Parathyroid adenoma (tissue), 2 donors: ENCODE data around the gene ANAPC15.

Experiments used
- H2AFZ ChIP-seq: fragments of 300-600 bp; sonication (generic); one replicate; pipeline ENCODE4 v1.7.0; 2017; ENCODE audit warnings: antibody characterized with exemption, mild to moderate bottlenecking
- H3K27ac ChIP-seq: fragments of 300-600 bp; sonication (generic); one replicate; pipeline ENCODE4 v1.7.0; 2017
- H3K27me3 ChIP-seq: fragments of 300-600 bp; sonication (generic); one replicate; pipeline ENCODE4 v1.7.0; 2017; ENCODE audit warnings: low read length; ENCODE audit not compliant: control insufficient read depth, insufficient read depth
- H3K36me3 ChIP-seq: fragments of 300-600 bp; sonication (generic); one replicate; pipeline ENCODE4 v1.7.0; 2017; ENCODE audit warnings: low read length; ENCODE audit not compliant: control insufficient read depth, insufficient read depth
- H3K4me1 ChIP-seq: fragments of 300-600 bp; sonication (generic); one replicate; pipeline ENCODE4 v1.7.0; 2017; ENCODE audit warnings: control low read depth
- H3K4me2 ChIP-seq: fragments of 300-600 bp; sonication (generic); one replicate; pipeline ENCODE4 v1.7.0; 2017; ENCODE audit warnings: low read length
- H3K4me3 ChIP-seq: fragments of 300-600 bp; sonication (generic); one replicate; pipeline ENCODE4 v1.7.0; 2017; ENCODE audit warnings: low read depth, low read length
- H3K79me2 ChIP-seq: fragments of 300-600 bp; sonication (generic); one replicate; pipeline ENCODE4 v1.7.0; 2017; ENCODE audit warnings: control low read depth
- H3K9ac ChIP-seq: fragments of 300-600 bp; sonication (generic); one replicate; pipeline ENCODE4 v1.7.0; 2017; ENCODE audit warnings: mild to moderate bottlenecking
- H3K9me3 ChIP-seq: fragments of 300-600 bp; sonication (generic); one replicate; pipeline ENCODE4 v1.7.0; 2017; ENCODE audit warnings: low read length; ENCODE audit not compliant: control insufficient read depth
- TF ChIP-seq, protein P1 (sequence below): fragments of 300-600 bp; sonication (generic); IDR thresholded peaks from one replicate; pipeline ENCODE4 v1.7.0; 2017; ENCODE audit warnings: antibody characterized with exemption, mild to moderate bottlenecking
- donor health status: primary hyperparathyroidism.

ANAPC15 gene

DNA sequence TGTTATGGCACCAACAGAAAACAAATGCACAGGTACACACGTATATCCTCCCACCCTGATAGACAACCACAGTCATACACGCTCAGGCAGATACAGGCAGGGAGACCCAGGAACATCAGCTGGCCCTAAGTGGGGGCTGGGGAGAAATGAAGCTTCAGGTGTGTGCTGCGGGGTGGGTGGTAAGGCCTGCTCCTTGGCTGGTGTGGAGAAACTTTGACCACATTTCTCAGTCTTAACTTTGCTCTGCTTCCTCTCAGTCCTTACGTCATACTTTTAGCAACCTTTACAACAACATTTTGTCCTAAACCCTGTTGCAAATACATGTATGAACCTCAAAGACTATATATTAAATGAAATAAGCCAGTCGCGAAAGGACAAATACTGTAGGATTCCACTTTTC is 6.7 kb upstream of the ANAPC15 start:
- Histone ChIP-seq H3K9ac (no peak overlapping the region), H3K4me1 (peaks cover 11% of the 10 kb centered on the region), H3K36me3 (no peaks in the 10 kb centered on the region), H2AFZ (no peak overlapping the region), H3K4me2 (no peak overlapping the region), H3K27me3 (no peaks in the 10 kb centered on the region), H3K9me3 (no peaks in the 10 kb centered on the region), H3K27ac (no peak overlapping the region), H3K79me2 (no peaks in the 10 kb centered on the region), H3K4me3 (no peak overlapping the region)
- TF ChIP-seq, protein P1, sequence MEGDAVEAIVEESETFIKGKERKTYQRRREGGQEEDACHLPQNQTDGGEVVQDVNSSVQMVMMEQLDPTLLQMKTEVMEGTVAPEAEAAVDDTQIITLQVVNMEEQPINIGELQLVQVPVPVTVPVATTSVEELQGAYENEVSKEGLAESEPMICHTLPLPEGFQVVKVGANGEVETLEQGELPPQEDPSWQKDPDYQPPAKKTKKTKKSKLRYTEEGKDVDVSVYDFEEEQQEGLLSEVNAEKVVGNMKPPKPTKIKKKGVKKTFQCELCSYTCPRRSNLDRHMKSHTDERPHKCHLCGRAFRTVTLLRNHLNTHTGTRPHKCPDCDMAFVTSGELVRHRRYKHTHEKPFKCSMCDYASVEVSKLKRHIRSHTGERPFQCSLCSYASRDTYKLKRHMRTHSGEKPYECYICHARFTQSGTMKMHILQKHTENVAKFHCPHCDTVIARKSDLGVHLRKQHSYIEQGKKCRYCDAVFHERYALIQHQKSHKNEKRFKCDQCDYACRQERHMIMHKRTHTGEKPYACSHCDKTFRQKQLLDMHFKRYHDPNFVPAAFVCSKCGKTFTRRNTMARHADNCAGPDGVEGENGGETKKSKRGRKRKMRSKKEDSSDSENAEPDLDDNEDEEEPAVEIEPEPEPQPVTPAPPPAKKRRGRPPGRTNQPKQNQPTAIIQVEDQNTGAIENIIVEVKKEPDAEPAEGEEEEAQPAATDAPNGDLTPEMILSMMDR: no peak

GRCh38 chr11:72116019-72116755 is 3.7 kb upstream of the ANAPC15 start:
- Histone ChIP-seq H3K27me3 (no peaks in the 10 kb centered on the region), H2AFZ (no peak overlapping the region), H3K4me2 (no peak overlapping the region), H3K27ac (no peak overlapping the region), H3K9me3 (no peaks in the 10 kb centered on the region), H3K4me3 (no peak overlapping the region), H3K36me3 (no peaks in the 10 kb centered on the region), H3K79me2 (no peaks in the 10 kb centered on the region), H3K9ac (no peak overlapping the region), H3K4me1 (peaks cover 10% of the 10 kb centered on the region)
- TF ChIP-seq, protein P1: no peak

DNA sequence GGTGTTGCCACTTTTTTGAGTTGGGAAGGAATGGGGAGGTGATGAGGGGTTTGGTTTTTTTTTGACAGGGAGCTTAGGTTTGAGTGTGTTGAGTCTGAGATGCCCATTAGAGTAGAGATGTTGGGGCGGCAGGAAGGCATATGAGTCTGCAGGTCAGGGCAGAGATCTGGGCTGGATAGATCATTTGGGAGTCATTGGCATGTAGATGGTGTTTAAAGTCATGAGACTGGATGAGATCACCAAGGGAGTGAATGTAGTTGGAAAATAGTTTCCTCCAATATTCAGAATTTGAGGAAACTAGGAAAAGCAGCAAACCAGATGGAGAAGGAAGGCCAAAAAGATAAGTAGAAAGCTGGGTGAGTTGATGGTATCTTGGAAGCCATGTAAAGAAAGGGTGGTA is 2.1 kb upstream of the ANAPC15 start:
- no peak overlapping the region for H3K4me3 ChIP-seq
- H3K27ac ChIP-seq: no peak overlapping the region
- H3K9me3 ChIP-seq: no peaks in the 10 kb centered on the region
- H3K9ac ChIP-seq: no peak overlapping the region
- no peak overlapping the region for H3K4me2 ChIP-seq
- no peaks in the 10 kb centered on the region for H3K36me3 ChIP-seq
- no peaks in the 10 kb centered on the region for H3K79me2 ChIP-seq
- TF ChIP-seq, protein P1: no peak
- peaks cover 11% of the 10 kb centered on the region for H3K4me1 ChIP-seq
- H2AFZ ChIP-seq: no peak overlapping the region
- no peaks in the 10 kb centered on the region for H3K27me3 ChIP-seq

- no peaks in the 10 kb centered on the region for H3K9me3 ChIP-seq
- no peaks in the 10 kb centered on the region for H3K79me2 ChIP-seq
- H3K27me3 ChIP-seq: no peaks in the 10 kb centered on the region
- TF ChIP-seq, protein P1: no peak
- H3K4me1 ChIP-seq: peaks cover 11% of the 10 kb centered on the region
- H3K9ac ChIP-seq: no peak overlapping the region
- H3K4me2 ChIP-seq: peak overlapping the region; percentile 93
- H3K4me3 ChIP-seq: peak overlapping the region; percentile 92
- H2AFZ ChIP-seq: peak overlapping the region; percentile 85
- H3K36me3 ChIP-seq: no peaks in the 10 kb centered on the region
- peak overlapping the region; percentile 99 for H3K27ac ChIP-seq
Observed at GRCh38 chr11:72112978-72113808, 698 bp upstream of the ANAPC15 start.
